ENCODE results near the gene LRFN5. TPM values are rescaled to one million over a fixed set of nuclear protein-coding genes. Genes with fewer than 3 reads are reported as not detected.
A peak's percentile ranks its signal among the peaks of the same experiment; 100 is the strongest.

The LRFN5 gene
- total RNA-seq, 1 experiment from 2014 or later, result 15.8 TPM

DNA sequence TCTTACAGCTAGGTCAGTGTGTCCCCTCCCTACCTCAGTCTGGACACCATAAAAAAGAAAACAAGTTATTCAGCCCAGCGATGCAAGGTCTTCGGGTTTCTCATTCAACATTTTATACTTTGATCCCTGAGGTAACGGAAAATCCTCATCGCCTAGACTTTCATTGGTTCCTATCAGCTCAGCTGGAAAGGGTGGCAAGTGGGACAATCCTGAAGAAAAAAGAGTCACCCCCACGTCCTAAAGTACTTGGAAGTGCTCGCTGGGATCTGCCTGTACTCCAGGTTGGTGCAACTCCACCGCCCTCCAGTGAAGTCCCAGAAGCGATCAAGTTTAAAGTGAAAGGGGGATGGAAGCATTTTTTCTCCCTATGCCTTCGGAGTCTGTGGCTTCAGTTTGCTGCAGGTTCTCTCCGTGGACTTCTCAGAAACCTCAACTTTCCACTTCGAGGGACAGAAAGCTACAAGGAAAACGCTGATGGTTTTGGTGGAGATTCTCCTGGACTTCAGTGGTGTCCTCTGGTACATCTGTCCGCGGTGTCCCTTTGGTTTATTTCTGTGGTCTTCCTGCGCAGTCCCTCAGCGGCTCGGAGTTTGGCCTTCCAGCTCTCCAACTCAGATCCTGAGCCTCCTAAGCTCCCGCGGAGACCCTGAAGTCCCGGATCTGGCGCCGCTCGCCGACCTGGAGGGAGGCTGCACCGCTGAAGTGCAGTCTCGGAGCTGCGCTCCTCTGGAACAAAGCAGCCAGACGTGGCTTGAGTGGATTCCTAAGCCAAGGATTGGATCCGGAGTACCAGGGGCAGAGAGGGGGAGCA lies 1.8 kb upstream of the LRFN5 start (continued):
- TF ChIP-seq, protein P1, sequence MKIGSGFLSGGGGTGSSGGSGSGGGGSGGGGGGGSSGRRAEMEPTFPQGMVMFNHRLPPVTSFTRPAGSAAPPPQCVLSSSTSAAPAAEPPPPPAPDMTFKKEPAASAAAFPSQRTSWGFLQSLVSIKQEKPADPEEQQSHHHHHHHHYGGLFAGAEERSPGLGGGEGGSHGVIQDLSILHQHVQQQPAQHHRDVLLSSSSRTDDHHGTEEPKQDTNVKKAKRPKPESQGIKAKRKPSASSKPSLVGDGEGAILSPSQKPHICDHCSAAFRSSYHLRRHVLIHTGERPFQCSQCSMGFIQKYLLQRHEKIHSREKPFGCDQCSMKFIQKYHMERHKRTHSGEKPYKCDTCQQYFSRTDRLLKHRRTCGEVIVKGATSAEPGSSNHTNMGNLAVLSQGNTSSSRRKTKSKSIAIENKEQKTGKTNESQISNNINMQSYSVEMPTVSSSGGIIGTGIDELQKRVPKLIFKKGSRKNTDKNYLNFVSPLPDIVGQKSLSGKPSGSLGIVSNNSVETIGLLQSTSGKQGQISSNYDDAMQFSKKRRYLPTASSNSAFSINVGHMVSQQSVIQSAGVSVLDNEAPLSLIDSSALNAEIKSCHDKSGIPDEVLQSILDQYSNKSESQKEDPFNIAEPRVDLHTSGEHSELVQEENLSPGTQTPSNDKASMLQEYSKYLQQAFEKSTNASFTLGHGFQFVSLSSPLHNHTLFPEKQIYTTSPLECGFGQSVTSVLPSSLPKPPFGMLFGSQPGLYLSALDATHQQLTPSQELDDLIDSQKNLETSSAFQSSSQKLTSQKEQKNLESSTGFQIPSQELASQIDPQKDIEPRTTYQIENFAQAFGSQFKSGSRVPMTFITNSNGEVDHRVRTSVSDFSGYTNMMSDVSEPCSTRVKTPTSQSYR (CRISPR knock-in tag; IDR thresholded peaks at IDR 0.05), result no peak
- TF ChIP-seq JUN (CRISPR knock-in tag; IDR thresholded peaks at IDR 0.05) (no peak), SOX15 (CRISPR knock-in tag; IDR thresholded peaks at IDR 0.05) (no peak), ZNF219 (CRISPR knock-in tag; IDR thresholded peaks at IDR 0.05; ENCODE audit: borderline replicate concordance) (no peak), SMAD4 (CRISPR knock-in tag; IDR thresholded peaks at IDR 0.05) (no peak), KAT7 (CRISPR knock-in tag; IDR thresholded peaks at IDR 0.05; ENCODE audit: borderline replicate concordance) (0 out of 2 replicates have a peak, but pooled peaks have one; percentile 49)
- TF ChIP-seq, protein P2, sequence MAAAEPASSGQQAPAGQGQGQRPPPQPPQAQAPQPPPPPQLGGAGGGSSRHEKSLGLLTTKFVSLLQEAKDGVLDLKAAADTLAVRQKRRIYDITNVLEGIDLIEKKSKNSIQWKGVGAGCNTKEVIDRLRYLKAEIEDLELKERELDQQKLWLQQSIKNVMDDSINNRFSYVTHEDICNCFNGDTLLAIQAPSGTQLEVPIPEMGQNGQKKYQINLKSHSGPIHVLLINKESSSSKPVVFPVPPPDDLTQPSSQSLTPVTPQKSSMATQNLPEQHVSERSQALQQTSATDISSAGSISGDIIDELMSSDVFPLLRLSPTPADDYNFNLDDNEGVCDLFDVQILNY (CRISPR knock-in tag; IDR thresholded peaks at IDR 0.05), result no peak
- TF ChIP-seq, protein P3, sequence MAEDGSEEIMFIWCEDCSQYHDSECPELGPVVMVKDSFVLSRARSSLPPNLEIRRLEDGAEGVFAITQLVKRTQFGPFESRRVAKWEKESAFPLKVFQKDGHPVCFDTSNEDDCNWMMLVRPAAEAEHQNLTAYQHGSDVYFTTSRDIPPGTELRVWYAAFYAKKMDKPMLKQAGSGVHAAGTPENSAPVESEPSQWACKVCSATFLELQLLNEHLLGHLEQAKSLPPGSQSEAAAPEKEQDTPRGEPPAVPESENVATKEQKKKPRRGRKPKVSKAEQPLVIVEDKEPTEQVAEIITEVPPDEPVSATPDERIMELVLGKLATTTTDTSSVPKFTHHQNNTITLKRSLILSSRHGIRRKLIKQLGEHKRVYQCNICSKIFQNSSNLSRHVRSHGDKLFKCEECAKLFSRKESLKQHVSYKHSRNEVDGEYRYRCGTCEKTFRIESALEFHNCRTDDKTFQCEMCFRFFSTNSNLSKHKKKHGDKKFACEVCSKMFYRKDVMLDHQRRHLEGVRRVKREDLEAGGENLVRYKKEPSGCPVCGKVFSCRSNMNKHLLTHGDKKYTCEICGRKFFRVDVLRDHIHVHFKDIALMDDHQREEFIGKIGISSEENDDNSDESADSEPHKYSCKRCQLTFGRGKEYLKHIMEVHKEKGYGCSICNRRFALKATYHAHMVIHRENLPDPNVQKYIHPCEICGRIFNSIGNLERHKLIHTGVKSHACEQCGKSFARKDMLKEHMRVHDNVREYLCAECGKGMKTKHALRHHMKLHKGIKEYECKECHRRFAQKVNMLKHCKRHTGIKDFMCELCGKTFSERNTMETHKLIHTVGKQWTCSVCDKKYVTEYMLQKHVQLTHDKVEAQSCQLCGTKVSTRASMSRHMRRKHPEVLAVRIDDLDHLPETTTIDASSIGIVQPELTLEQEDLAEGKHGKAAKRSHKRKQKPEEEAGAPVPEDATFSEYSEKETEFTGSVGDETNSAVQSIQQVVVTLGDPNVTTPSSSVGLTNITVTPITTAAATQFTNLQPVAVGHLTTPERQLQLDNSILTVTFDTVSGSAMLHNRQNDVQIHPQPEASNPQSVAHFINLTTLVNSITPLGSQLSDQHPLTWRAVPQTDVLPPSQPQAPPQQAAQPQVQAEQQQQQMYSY (CRISPR knock-in tag; IDR thresholded peaks at IDR 0.05), result peak; percentile 98
- TF ChIP-seq, protein P4, sequence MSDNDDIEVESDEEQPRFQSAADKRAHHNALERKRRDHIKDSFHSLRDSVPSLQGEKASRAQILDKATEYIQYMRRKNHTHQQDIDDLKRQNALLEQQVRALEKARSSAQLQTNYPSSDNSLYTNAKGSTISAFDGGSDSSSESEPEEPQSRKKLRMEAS (CRISPR knock-in tag; IDR thresholded peaks at IDR 0.05), result no peak

DNA sequence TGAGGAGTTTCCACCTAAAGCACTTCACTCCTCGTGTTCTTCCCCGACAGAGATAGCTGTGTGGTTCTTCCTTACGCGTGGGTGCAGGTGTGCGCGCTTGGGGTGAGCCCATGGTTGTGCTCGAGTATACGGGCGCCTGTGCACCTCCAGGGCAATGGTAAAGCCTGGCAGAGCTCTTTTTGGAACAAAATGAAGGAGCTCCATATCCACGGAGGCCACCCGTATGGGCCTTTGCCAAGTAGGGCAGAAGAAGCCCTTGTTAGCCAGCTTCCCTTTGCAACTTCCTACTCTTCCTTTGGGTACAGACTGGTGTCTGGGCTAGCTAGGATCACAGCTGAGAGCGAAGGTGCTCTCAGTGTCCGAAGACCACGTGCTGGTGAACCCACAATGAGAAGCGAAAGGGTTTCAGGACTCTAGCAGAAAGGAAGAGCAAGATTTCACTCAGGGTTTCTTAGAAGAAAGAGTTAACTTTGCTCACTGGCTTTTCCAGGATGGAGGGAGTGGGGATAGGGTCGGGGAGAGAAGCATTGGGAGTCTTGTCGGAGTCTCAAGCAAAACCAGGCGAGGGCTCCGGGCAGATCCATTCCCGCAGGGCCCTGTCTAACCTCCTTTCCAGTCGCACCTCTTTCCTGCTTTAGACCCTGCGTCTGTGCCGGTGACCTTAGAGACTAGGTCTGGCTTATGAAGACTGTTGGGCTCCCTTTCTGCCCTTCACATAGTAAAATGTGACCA lies 960 bp upstream of the LRFN5 start:
- TF ChIP-seq ZNF416 (CRISPR knock-in tag; IDR thresholded peaks at IDR 0.05), result no peak
- TF ChIP-seq, protein P3 (CRISPR knock-in tag; IDR thresholded peaks at IDR 0.05), result peak; percentile 96
- 0 out of 2 replicates have a peak, but pooled peaks have one; percentile 6 for TF ChIP-seq TEAD1 (CRISPR knock-in tag; IDR thresholded peaks at IDR 0.05)
- TF ChIP-seq, protein P4 (CRISPR knock-in tag; IDR thresholded peaks at IDR 0.05), result peak; percentile 61; the same call in 1 of the 2 replicates
- TF ChIP-seq, protein P5, sequence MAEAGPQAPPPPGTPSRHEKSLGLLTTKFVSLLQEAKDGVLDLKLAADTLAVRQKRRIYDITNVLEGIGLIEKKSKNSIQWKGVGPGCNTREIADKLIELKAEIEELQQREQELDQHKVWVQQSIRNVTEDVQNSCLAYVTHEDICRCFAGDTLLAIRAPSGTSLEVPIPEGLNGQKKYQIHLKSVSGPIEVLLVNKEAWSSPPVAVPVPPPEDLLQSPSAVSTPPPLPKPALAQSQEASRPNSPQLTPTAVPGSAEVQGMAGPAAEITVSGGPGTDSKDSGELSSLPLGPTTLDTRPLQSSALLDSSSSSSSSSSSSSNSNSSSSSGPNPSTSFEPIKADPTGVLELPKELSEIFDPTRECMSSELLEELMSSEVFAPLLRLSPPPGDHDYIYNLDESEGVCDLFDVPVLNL (CRISPR knock-in tag; IDR thresholded peaks at IDR 0.05; ENCODE audit: borderline replicate concordance, low read depth), result no peak
- TF ChIP-seq CREB1 (CRISPR knock-in tag; IDR thresholded peaks at IDR 0.05), result no peak
- no peak for TF ChIP-seq GABPB1 (CRISPR knock-in tag; IDR thresholded peaks at IDR 0.05)
- TF ChIP-seq, protein P6, sequence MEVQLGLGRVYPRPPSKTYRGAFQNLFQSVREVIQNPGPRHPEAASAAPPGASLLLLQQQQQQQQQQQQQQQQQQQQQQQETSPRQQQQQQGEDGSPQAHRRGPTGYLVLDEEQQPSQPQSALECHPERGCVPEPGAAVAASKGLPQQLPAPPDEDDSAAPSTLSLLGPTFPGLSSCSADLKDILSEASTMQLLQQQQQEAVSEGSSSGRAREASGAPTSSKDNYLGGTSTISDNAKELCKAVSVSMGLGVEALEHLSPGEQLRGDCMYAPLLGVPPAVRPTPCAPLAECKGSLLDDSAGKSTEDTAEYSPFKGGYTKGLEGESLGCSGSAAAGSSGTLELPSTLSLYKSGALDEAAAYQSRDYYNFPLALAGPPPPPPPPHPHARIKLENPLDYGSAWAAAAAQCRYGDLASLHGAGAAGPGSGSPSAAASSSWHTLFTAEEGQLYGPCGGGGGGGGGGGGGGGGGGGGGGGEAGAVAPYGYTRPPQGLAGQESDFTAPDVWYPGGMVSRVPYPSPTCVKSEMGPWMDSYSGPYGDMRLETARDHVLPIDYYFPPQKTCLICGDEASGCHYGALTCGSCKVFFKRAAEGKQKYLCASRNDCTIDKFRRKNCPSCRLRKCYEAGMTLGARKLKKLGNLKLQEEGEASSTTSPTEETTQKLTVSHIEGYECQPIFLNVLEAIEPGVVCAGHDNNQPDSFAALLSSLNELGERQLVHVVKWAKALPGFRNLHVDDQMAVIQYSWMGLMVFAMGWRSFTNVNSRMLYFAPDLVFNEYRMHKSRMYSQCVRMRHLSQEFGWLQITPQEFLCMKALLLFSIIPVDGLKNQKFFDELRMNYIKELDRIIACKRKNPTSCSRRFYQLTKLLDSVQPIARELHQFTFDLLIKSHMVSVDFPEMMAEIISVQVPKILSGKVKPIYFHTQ (CRISPR knock-in tag; IDR thresholded peaks at IDR 0.05), result no peak
- TF ChIP-seq IRF2 (CRISPR knock-in tag; IDR thresholded peaks at IDR 0.05; ENCODE audit: borderline replicate concordance, low read depth), result no peak
- CTCF ChIA-PET, result interaction anchor here (1.0 to 2.1 kb wide), 3 partner anchors 15 to 325 kb away, joined by 3 to 16 read pairs (median 3); no protein-coding TSS in a partner anchor
- H3K27me3 Mint-ChIP-seq (ENCODE audit: low read depth), result peaks cover 37% of the 10 kb centered on the region
- peak overlapping the region; percentile 94 for H3K4me3 Mint-ChIP-seq
- H3K4me1 Mint-ChIP-seq, result peaks cover 38% of the 10 kb centered on the region
- POLR2A ChIA-PET, result interaction anchor here (1.0 kb wide), 1 partner anchor 276 kb away, joined by 3 read pairs; no protein-coding TSS in a partner anchor
- H3K9me3 Mint-ChIP-seq, result no peaks in the 10 kb centered on the region
- DNase-seq (ENCODE audit: low spot score) (peak; percentile 76), ATAC-seq (peak; percentile 30)
- H3K36me3 Mint-ChIP-seq, result peaks cover under 1% of the 10 kb centered on the region; the same call in 1 of the 2 replicates
- peak overlapping the region; percentile 89 for H3K27ac Mint-ChIP-seq
